H9 (cell line): Measurements from ENCODE around the gene PCDHGC5. TPM values are rescaled to one million over a fixed set of nuclear protein-coding genes. Genes with fewer than 3 reads are reported as not detected.

Source experiments
- DNase-seq: peaks from one replicate; pipeline ENCODE4 v3.0.0-alpha.2; 2017
- H2AFZ ChIP-seq: one replicate; pipeline ENCODE4 v1.6.1; 2013; ENCODE audit warnings: mild to moderate bottlenecking, low read length, control low read depth, moderate library complexity
- H2AK5ac ChIP-seq: 2 replicates; pipeline ENCODE4 v1.6.1; 2013; ENCODE audit warnings: low read length, control low read depth, mixed read lengths; ENCODE audit not compliant: insufficient read length
- H2BK120ac ChIP-seq: one replicate; pipeline ENCODE4 v1.6.1; 2013; ENCODE audit warnings: low read depth, mild to moderate bottlenecking, low read length, control low read depth, inconsistent platforms; ENCODE audit not compliant: poor library complexity, severe bottlenecking
- H2BK12ac ChIP-seq: 2 replicates; pipeline ENCODE4 v1.6.1; 2013; ENCODE audit warnings: low read length, control low read depth, mixed read lengths, low read depth; ENCODE audit not compliant: insufficient read length
- H2BK15ac ChIP-seq: 2 replicates; pipeline ENCODE4 v1.6.1; 2013; ENCODE audit warnings: low read depth, low read length, control low read depth
- H2BK20ac ChIP-seq: one replicate; pipeline ENCODE4 v1.6.1; 2013; ENCODE audit warnings: low read depth, mild to moderate bottlenecking, low read length, control low read depth, inconsistent platforms; ENCODE audit not compliant: poor library complexity, severe bottlenecking
- H2BK5ac ChIP-seq: 2 replicates; pipeline ENCODE4 v1.6.1; 2013; ENCODE audit warnings: low read length, control low read depth, mixed read lengths; ENCODE audit not compliant: insufficient read length
- H3K14ac ChIP-seq: 2 replicates; pipeline ENCODE4 v1.6.1; 2013; ENCODE audit warnings: low read length, control low read depth; ENCODE audit not compliant: insufficient read depth
- H3K18ac ChIP-seq: 2 replicates; pipeline ENCODE4 v1.6.1; 2013; ENCODE audit warnings: low read depth, mild to moderate bottlenecking, mixed read lengths, low read length, control low read depth; ENCODE audit not compliant: insufficient read length
- H3K23ac ChIP-seq: 2 replicates; pipeline ENCODE4 v1.6.1; 2013; ENCODE audit warnings: low read length, control low read depth, mixed read lengths, low read depth; ENCODE audit not compliant: insufficient read length
- H3K23me2 ChIP-seq: 2 replicates; pipeline ENCODE4 v1.6.1; 2013; ENCODE audit warnings: low read depth, mild to moderate bottlenecking, mixed read lengths, low read length, control low read depth; ENCODE audit not compliant: insufficient read length, poor library complexity, severe bottlenecking
- H3K27ac ChIP-seq: 2 replicates; pipeline ENCODE4 v1.5.1; 2013; ENCODE audit warnings: low read length, control low read depth, mixed read lengths, low read depth; ENCODE audit not compliant: insufficient read length
- H3K27me3 ChIP-seq: 2 replicates; pipeline ENCODE4 v1.6.1; 2013; ENCODE audit warnings: low read length, control low read depth, inconsistent platforms; ENCODE audit not compliant: insufficient read depth
- H3K4ac ChIP-seq: 2 replicates; pipeline ENCODE4 v1.6.1; 2013; ENCODE audit warnings: low read depth, mild to moderate bottlenecking, control low read depth, inconsistent platforms, low read length, moderate library complexity
- H3K4me1 ChIP-seq: 2 replicates; pipeline ENCODE4 v1.6.1; 2013; ENCODE audit warnings: low read length, control low read depth, inconsistent platforms; ENCODE audit not compliant: insufficient read depth
- H3K4me2 ChIP-seq: 2 replicates; pipeline ENCODE4 v1.6.1; 2013; ENCODE audit warnings: low read length, control low read depth, mixed read lengths; ENCODE audit not compliant: insufficient read length, insufficient read depth
- H3K56ac ChIP-seq: 2 replicates; pipeline ENCODE4 v1.6.1; 2013; ENCODE audit warnings: low read depth, mild to moderate bottlenecking, mixed read lengths, low read length, control low read depth; ENCODE audit not compliant: insufficient read length
- H3K79me1 ChIP-seq: 2 replicates; pipeline ENCODE4 v1.6.1; 2013; ENCODE audit warnings: low read depth, mild to moderate bottlenecking, moderate library complexity, low read length, control low read depth, inconsistent platforms; ENCODE audit not compliant: insufficient read depth, poor library complexity, severe bottlenecking
- H3K79me2 ChIP-seq: 2 replicates; pipeline ENCODE4 v1.6.1; 2013; ENCODE audit warnings: low read length, control low read depth, inconsistent platforms; ENCODE audit not compliant: insufficient read depth
- H3K9ac ChIP-seq: 2 replicates; pipeline ENCODE4 v1.6.1; 2013; ENCODE audit warnings: low read length, control low read depth, mixed read lengths; ENCODE audit not compliant: insufficient read length; ENCODE audit errors: extremely low read depth
- H3K9me3 ChIP-seq: one replicate; pipeline ENCODE4 v1.6.1; 2013; ENCODE audit warnings: low read depth, low read length, inconsistent platforms; ENCODE audit not compliant: control insufficient read depth
- H3T11ph ChIP-seq: one replicate; pipeline ENCODE4 v1.6.1; 2013; ENCODE audit warnings: mild to moderate bottlenecking, low read length, control low read depth, inconsistent platforms
- H4K20me1 ChIP-seq: one replicate; pipeline ENCODE4 v1.6.1; 2013; ENCODE audit not compliant: control insufficient read depth, insufficient read length, insufficient read depth
- H4K5ac ChIP-seq: 2 replicates; pipeline ENCODE4 v1.6.1; 2013; ENCODE audit warnings: low read depth, mild to moderate bottlenecking, mixed read lengths, low read length, control low read depth; ENCODE audit not compliant: insufficient read length
- H4K8ac ChIP-seq: replicated peaks from 2 replicates; pipeline ENCODE4 v1.6.1; 2013; ENCODE audit warnings: low read length, control low read depth, mixed read lengths, low read depth; ENCODE audit not compliant: insufficient read length
- H4K91ac ChIP-seq: 2 replicates; pipeline ENCODE4 v1.6.1; 2013; ENCODE audit warnings: low read depth, mild to moderate bottlenecking, moderate library complexity, mixed read lengths, low read length, control low read depth; ENCODE audit not compliant: insufficient read length
- H3K27ac Mint-ChIP-seq, 3 experiments: 2 replicates in 2 of 3; 3 replicates in 1 of 3; pipeline ENCODE4 v1.8.0; 2020 to 2021; ENCODE audit warnings: mixed read lengths in 3 of 3, mild to moderate bottlenecking in 1 of 3, moderate library complexity in 1 of 3
- H3K27me3 Mint-ChIP-seq: 2 replicates; pipeline ENCODE4 v1.8.0; 2021; ENCODE audit warnings: low read depth, mild to moderate bottlenecking, moderate library complexity, mixed read lengths
- H3K36me3 Mint-ChIP-seq, 3 experiments: 2 replicates in 2 of 3; 3 replicates in 1 of 3; pipeline ENCODE4 v1.8.0; 2020 to 2021; ENCODE audit warnings: low read depth in 3 of 3, mixed read lengths in 3 of 3; ENCODE audit not compliant: insufficient read depth in 1 of 3
- H3K4me1 Mint-ChIP-seq, 2 experiments: 2 replicates each; pipeline ENCODE4 v1.8.0; 2020; ENCODE audit warnings: mixed read lengths in 2 of 2
- H3K4me3 Mint-ChIP-seq, 2 experiments: 2 replicates in 1 of 2; 3 replicates in 1 of 2; pipeline ENCODE4 v1.8.0; 2020 to 2021; ENCODE audit warnings: mild to moderate bottlenecking in 2 of 2, mixed read lengths in 2 of 2, moderate library complexity in 1 of 2
- H3K9me3 Mint-ChIP-seq, 2 experiments: 2 replicates in 1 of 2; 3 replicates in 1 of 2; pipeline ENCODE4 v1.8.0; 2020; ENCODE audit warnings: mild to moderate bottlenecking in 2 of 2, mixed read lengths in 2 of 2, moderate library complexity in 1 of 2
- WGBS: extraction: QIAGEN DNeasy Blood & Tissue Kit; methylation state at CpG from one replicate; pipeline ENCODE4 v1.1.7; 2013; ENCODE audit warnings: missing lambda C conversion rate, low lambda C conversion rate, mixed read lengths; ENCODE audit not compliant: insufficient read length; ENCODE audit errors: extremely low coverage; 5-methylcytosine and 5-hydroxymethylcytosine counted together
- total RNA-seq: library from RNA; stranded (reverse); gene quantifications from 2 replicates; pipeline ENCODE4 v1.2.1, GENCODE V29; 2021
- TF ChIP-seq, protein P1 (sequence below): fragments of 200-600 bp; sonication (generic); conservative IDR thresholded peaks from 3 replicates; pipeline ENCODE4 v1.8.0; 2021; ENCODE audit warnings: antibody characterized with exemption, mild to moderate bottlenecking

The PCDHGC5 gene
- total RNA-seq, 1 experiment from 2014 or later = 0.66 TPM

DNA sequence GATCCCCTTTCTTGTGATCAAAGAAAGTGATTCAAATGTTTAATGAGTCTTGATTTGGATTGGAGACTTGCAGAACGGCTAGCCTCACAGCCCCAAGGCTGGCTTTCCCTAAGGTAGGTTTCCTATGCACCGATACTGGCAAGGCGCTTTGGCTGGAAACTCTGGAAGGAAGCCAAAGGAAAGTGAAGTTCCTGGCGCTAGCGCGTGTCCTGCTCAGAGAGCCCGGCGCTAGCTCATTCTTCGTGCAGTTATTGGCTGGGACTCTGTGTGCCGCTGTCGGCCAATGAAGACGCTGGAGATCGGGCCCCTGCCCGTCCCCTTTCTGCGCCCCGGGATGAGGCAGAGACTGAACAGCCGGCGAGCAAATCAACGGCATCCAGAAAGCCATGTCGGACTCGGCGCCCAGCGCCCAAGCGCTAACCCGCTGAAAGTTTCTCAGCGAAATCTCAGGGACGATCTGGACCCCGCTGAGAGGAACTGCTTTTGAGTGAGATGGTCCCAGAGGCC lies 13.2 kb upstream of the PCDHGC5 start, which contains the start of gene PCDHGC3:
PCDHGC3 (plus strand) TSS at position 342 of the 507 bp plus-strand sequence; CDS start at position 493, 151 bp downstream.
- H3K27ac Mint-ChIP-seq = peak within 1 kb of the TSS; percentile 75 to 95 (median 81)
- peaks cover 0 to 23% of the 10 kb centered on the region in 2 experiments; a peak in 4 of 5 replicates for H3K9me3 Mint-ChIP-seq
- no peak within 1 kb of the TSS for H3T11ph ChIP-seq
- TF ChIP-seq, protein P1, sequence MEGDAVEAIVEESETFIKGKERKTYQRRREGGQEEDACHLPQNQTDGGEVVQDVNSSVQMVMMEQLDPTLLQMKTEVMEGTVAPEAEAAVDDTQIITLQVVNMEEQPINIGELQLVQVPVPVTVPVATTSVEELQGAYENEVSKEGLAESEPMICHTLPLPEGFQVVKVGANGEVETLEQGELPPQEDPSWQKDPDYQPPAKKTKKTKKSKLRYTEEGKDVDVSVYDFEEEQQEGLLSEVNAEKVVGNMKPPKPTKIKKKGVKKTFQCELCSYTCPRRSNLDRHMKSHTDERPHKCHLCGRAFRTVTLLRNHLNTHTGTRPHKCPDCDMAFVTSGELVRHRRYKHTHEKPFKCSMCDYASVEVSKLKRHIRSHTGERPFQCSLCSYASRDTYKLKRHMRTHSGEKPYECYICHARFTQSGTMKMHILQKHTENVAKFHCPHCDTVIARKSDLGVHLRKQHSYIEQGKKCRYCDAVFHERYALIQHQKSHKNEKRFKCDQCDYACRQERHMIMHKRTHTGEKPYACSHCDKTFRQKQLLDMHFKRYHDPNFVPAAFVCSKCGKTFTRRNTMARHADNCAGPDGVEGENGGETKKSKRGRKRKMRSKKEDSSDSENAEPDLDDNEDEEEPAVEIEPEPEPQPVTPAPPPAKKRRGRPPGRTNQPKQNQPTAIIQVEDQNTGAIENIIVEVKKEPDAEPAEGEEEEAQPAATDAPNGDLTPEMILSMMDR = peak; percentile 31; the same call in 2 of the 3 replicates
- WGBS = no CpG with 5 or more reads among the region's 28 CpGs
- H3K56ac ChIP-seq = no peak within 1 kb of the TSS
- no peak within 1 kb of the TSS for H3K4ac ChIP-seq
- no peak within 1 kb of the TSS for H2BK20ac ChIP-seq
- no peak within 1 kb of the TSS for H2BK15ac ChIP-seq
- no peak within 1 kb of the TSS for H2AFZ ChIP-seq
- H4K20me1 ChIP-seq = no peaks in the 10 kb centered on the region
- peak within 1 kb of the TSS; percentile 54; the same call in 1 of the 2 replicates for H3K14ac ChIP-seq
- no peaks in the 10 kb centered on the region for H3K79me1 ChIP-seq
- H3K4me1 ChIP-seq = 0 out of 2 replicates have a peak, but pooled peaks cover 2% of the 10 kb centered on the region
- H3K4me1 Mint-ChIP-seq = peaks cover 23 to 30% of the 10 kb centered on the region in 2 experiments
- peaks cover 0 to 21% (median 8%) of the 10 kb centered on the region in 3 experiments; a peak in 4 of 7 replicates for H3K36me3 Mint-ChIP-seq
- H4K5ac ChIP-seq = no peak within 1 kb of the TSS
- no peak within 1 kb of the TSS for H2BK120ac ChIP-seq
- H3K27me3 Mint-ChIP-seq = peaks cover 33% of the 10 kb centered on the region
- H3K4me3 Mint-ChIP-seq = peak within 1 kb of the TSS; percentile 92 to 97
- H3K4me2 ChIP-seq = peak within 1 kb of the TSS; percentile 95
- H3K23ac ChIP-seq = no peak within 1 kb of the TSS
- no peak within 1 kb of the TSS for H3K27ac ChIP-seq
- no peak within 1 kb of the TSS for H2BK12ac ChIP-seq
- H3K9me3 ChIP-seq = peaks cover 5% of the 10 kb centered on the region
- H3K9ac ChIP-seq = peak within 1 kb of the TSS; percentile 42
- H3K23me2 ChIP-seq = peaks cover 17% of the 10 kb centered on the region
- peaks cover 15% of the 10 kb centered on the region for H3K27me3 ChIP-seq
- H4K8ac ChIP-seq = no peak within 1 kb of the TSS
- no peak within 1 kb of the TSS for H4K91ac ChIP-seq
- H2BK5ac ChIP-seq = no peak within 1 kb of the TSS
- no peak within 1 kb of the TSS for H3K18ac ChIP-seq
- peak; percentile 94 for DNase-seq
- H3K79me2 ChIP-seq = no peaks in the 10 kb centered on the region
- no peak within 1 kb of the TSS for H2AK5ac ChIP-seq
